Measurements from ENCODE around the gene MACF1.

- TF ChIP-seq CTCF (conservative IDR thresholded peaks at IDR 0.05; ENCODE audit: low read depth, low read length) = no peak
- TF ChIP-seq EZH2 (IDR thresholded peaks at IDR 0.05; ENCODE audit: low read length, unreplicated experiment) = no peak
These were observed 14.4 kb upstream of the MACF1 start for GRCh38 chr1:39190096-39190495.

All from PC-3 (cell line).